ENCODE results near the gene HSPBAP1.

GRCh38 chr3:122772827-122773226, 20.8 kb downstream of the HSPBAP1 start:
- no peak for TF ChIP-seq CTCF (conservative IDR thresholded peaks at IDR 0.05; ENCODE audit: low read depth, low read length)
- no peak for TF ChIP-seq EZH2 (IDR thresholded peaks at IDR 0.05; ENCODE audit: borderline replicate concordance, low read depth, low read length, poor library complexity, severe bottlenecking)
